NCI-H82 treated with DMSO at 0.1 percent for 48 hours (cell line): Measurements from ENCODE around the gene DHCR7.
A peak's percentile ranks its signal among the peaks of the same experiment; 100 is the strongest.

ENCODE experiments used
- DNase-seq: peaks from one replicate; lab custom pipeline; 2025; ENCODE audit not compliant: unreplicated experiment; lab: John Stamatoyannopoulos, UW

The DHCR7 gene

DNA sequence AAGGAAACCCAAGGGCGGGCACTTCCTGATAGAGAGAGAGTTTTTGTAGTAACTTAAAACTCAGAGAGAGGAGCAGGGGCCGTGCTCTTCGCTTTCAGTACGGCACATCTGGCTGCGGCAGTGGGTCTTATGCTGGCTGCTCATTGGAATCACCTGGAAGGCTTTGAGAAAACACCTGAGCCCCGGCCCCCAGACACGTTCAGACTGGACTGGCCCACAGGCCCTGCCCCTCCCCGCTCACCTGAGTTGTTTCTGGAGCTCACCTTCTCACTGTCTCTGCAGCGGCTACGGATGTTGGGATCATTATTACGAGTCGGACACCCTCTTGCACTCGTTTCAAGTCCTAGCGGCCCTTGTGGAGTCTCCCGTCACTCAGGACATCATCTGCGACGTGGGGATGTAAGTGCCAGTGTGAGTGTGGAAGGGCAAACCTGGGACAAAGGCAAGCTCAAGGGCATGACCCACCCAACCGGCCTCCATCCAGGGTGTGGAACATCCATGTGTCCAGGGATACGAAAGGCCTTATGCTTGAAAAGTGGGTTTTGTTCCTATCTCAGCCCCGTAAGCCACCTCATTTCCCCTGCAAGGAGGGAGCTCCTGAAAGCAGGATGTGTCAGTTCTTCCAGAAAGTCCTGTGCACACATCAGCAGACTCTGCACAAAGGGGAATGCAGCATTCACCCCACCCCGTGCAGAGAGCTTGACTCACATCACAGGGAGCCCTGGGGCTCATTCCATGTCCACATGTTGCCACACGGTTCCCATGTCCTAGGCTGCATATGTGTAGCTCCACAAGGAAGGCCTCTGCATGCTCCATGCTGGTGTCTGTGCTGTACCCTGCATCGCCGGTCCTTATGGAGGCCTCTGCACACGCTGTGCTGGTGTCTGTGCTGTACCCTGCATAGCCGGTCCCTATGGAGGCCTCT, 10.2 kb upstream of the DHCR7 start:
- DNase-seq = no peak

GRCh38 chr11:71456831-71457230, 8.6 kb upstream of the DHCR7 start:
- no peak for DNase-seq

GRCh38 chr11:71456294-71456693, 8.1 kb upstream of the DHCR7 start:
- DNase-seq = no peak

GRCh38 chr11:71454470-71455113, 6.4 kb upstream of the DHCR7 start:
- DNase-seq = no peak

DNA sequence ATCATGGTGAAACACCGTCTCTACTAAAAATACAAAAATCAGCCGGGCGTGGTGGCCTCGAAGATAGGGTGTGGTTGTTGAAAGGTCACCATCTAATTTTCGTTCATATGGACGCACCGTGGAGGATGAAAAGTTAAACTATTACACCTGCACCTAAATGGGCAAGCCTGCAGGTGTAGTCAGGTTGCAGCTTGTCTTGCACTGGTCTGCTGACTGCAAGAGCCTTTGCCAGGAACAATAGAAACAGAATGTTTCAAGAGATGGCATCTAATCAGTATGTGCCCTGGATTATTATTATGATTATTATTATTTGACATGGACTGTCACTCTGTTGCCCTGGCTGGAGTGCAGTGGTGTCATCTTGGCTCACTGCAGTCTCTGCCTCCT, 5.7 kb upstream of the DHCR7 start:
- DNase-seq = no peak

- peak; percentile 58 for DNase-seq
Measured at GRCh38 chr11:71453037-71453917, 5.1 kb upstream of the DHCR7 start, which contains the start of gene NADSYN1. Gene NADSYN1, plus strand, starts transcription at chr11:71453203. Its CDS starts 94 bp downstream, at chr11:71453297.

DNA sequence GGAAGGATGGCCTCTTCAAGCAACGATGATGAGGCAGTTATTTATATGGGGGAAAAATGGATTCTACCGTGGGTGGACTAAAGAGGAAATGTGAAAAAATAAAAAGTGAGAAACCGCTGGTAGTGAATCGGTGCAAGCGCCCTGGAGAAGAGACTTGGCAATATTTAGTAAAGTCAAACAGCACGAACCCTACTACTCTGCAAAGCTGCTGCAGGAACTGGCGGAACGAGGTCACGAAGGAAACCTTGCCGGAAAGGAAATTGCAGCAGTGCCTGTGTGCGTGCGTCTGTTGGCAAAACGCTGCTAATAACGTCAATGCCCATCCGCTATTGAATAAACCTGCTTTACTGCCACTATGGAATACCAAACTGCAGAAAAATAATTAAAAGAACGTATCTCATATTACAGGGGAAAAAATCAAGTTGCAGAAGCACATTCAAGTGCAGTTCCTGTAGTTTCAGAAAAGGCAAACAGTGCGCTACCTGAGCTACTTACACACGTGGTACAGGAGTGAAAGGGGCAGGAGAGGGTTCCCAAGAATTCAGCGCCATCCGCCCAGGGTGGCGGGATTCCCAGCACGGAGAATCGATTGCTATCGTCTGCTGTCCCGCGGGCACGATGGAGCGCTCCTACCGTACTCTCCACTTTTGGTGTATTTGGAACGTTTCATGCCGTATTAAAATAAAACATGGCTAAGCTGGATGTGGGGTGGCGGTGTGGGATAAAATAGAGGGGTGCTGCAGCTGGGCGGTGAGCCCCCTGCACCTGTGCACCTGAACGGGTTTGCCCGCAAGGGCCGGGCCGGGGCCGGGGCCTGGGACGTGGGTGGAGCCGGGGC, 4.2 kb upstream of the DHCR7 start:
- DNase-seq = no peak

- DNase-seq = no peak
Measured at GRCh38 chr11:71451596-71452198, 3.5 kb upstream of the DHCR7 start.

DNA sequence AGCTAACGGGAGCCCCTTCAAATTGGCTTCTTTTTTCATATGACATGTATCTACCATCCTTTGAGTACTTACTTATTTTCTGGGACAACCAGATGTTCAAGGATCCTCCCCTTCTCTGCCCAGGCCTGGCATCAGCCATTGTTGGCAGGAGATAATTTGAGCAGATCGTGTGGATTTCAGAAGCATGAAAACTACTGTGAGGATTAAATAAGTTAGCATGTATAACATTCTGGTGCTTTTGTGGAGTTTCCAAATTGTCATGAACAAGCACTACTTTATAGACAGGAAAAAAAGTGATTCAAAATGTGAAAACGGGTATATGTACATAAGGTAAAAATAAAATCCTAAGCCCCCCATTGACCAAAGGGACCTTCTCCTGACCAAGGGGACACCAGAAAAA, 2.7 kb upstream of the DHCR7 start:
- no peak for DNase-seq

DNA sequence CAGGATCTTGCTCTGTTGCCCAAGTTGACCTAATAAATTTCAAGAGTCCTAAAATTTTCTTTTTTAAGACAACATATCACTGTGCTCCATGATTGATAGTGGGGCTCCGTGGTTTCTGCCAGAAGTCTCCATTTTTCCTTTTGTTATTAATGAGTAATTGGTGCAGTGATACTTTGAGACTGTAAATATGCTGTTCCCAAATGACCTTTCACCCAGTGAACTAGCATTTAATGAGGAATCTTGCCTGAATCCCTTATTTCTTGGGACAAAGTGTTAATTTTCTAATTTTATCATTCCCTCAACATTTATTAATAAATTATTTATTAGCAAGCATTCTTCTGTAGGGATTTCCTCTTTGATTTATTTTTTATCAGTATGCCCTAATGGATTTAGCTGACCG, 2.3 kb upstream of the DHCR7 start:
- DNase-seq = no peak

GRCh38 chr11:71449596-71449995, 1.4 kb upstream of the DHCR7 start:
- DNase-seq = no peak

GRCh38 chr11:71447791-71448256, 369 bp downstream of the DHCR7 start:
- DNase-seq = no peak

- no peak for DNase-seq
Measured at GRCh38 chr11:71446942-71447688, 1.1 kb downstream of the DHCR7 start.

GRCh38 chr11:71446150-71446549, 2.0 kb downstream of the DHCR7 start:
- DNase-seq = no peak

DNA sequence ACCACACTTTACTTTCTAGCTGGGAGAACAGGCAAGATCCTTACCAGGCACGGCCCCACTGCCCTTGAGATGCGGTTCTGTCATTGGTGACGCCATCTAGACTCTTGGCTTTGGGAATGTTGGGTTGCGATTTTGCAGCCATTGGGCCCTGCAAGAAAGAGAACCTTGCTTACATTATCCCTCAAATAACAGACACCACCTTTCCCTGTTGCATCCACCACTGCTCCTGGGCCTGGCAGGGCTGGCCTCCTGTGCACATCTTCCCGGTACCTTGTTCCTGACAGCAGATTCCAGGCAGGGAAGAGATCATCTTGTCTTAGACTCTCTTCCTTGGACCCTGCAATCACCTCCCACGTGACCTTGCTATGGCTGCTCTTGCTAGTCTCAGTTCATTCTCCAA, 3.4 kb downstream of the DHCR7 start:
- no peak for DNase-seq

GRCh38 chr11:71443736-71444445, 4.3 kb downstream of the DHCR7 start:
- DNase-seq = no peak

DNA sequence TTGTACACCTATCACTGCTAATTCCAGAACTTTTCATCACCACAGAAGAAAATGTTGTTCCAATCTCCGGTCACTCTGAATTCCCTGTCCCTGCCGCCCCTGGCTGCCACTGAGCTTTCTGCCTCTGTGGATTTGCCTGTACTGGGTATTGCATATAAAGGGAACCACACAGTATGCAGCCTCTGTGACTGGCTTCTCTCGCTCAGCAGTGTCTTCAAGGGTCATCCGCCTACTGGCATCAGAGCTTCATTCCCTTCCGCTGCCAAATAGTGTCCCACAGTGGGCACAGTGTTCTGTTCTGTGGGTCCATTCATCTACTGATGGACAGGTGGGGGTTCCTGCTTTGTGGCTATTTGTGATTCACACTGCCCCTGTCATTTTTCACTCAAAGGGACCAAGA, 5.3 kb downstream of the DHCR7 start:
- DNase-seq = no peak

GRCh38 chr11:71442123-71442522, 6.1 kb downstream of the DHCR7 start:
- DNase-seq = no peak

- DNase-seq = no peak
Measured at GRCh38 chr11:71441251-71441650, 6.9 kb downstream of the DHCR7 start.
